ENCODE results near the gene HEPN1. TPM values are rescaled to one million over a fixed set of nuclear protein-coding genes. Genes with fewer than 3 reads are reported as not detected.

Gene HEPN1
- total and polyA plus RNA-seq, 10 of the 15 experiments (the other 5 are each of a cell fraction or from before 2014, with no cell fraction given) = not detected

GRCh38 chr11:124870430-124870829 is 48.6 kb upstream of the HEPN1 start:
- TF ChIP-seq SMARCA5 (IDR thresholded peaks at IDR 0.05) (no peak), EED (IDR thresholded peaks at IDR 0.05; ENCODE audit: low read depth) (no peak), CBX5 (IDR thresholded peaks at IDR 0.05; ENCODE audit: low read depth) (no peak), GABPA (IDR thresholded peaks at IDR 0.05; ENCODE audit: low read depth) (no peak), FOXM1 (IDR thresholded peaks at IDR 0.05; ENCODE audit: low read depth, low read length) (no peak), ZNF217 (IDR thresholded peaks at IDR 0.05) (no peak), ZNF274 (IDR thresholded peaks at IDR 0.05; ENCODE audit: insufficient read depth, insufficient read length) (no peak)
- Histone ChIP-seq H3K27me3 (replicated peaks in 1 of 2; ENCODE audit: control insufficient read depth in 2 of 2, insufficient read depth in 2 of 2, low read length in 1 of 2) (peaks cover 15 to 24% of the 10 kb centered on the region in 2 experiments), H3K4me1 (ENCODE audit: control insufficient read depth, insufficient read depth, low read length) (no peaks in the 10 kb centered on the region), H3K9ac (ENCODE audit: control insufficient read depth, insufficient read depth, low read length) (no peak overlapping the region), H3K4me2 (ENCODE audit: control insufficient read depth, insufficient read depth) (no peak overlapping the region), H2AFZ (ENCODE audit: control insufficient read depth, low read depth, low read length) (no peak overlapping the region), H3K9me3 (replicated peaks; ENCODE audit: control insufficient read depth, insufficient read depth, low read length) (no peaks in the 10 kb centered on the region), H3K36me3 (ENCODE audit: control insufficient read depth in 2 of 2, insufficient read depth in 2 of 2, low read length in 1 of 2) (no peaks in the 10 kb centered on the region), H3K79me2 (ENCODE audit: control insufficient read depth, insufficient read depth, low read length) (no peaks in the 10 kb centered on the region), H3K4me3 (no peak overlapping the region), H3K27ac (ENCODE audit: control insufficient read depth, insufficient read depth) (no peak overlapping the region), H4K20me1 (ENCODE audit: control insufficient read depth, insufficient read depth) (no peaks in the 10 kb centered on the region)
- ChIA-PET CTCF (interaction anchor here (0.8 kb wide), 1 partner anchor 240 kb away, joined by 3 read pairs; no protein-coding TSS in a partner anchor), SMC1A (ENCODE audit: uncharacterized antibody, unreplicated experiment) (no interaction called here), POLR2A (no interaction called here), RAD21 (ENCODE audit: unreplicated experiment) (no interaction called here)
- in situ Hi-C loops (cut with MboI) = no loop called here
- FAIRE-seq = no peak
- 88% methylated on average over 7 of the region's 7 CpGs for WGBS (ENCODE audit: insufficient coverage, insufficient replicate concordance, low lambda C conversion rate, missing lambda C conversion rate)
- no peak for DNase-seq (ENCODE audit: low read depth, low spot score)
- BruUV-seq (replicated peaks) = no TSS peak
- ATAC-seq = no peak
- intact Hi-C loops (cut with micrococcal nuclease; ENCODE audit: unreplicated experiment) = no loop called here

GRCh38 chr11:124872280-124872679 is 46.8 kb upstream of the HEPN1 start:
- Histone ChIP-seq H4K20me1 (ENCODE audit: control insufficient read depth, insufficient read depth) (no peaks in the 10 kb centered on the region), H3K79me2 (ENCODE audit: control insufficient read depth, insufficient read depth, low read length) (no peaks in the 10 kb centered on the region), H3K9me3 (replicated peaks; ENCODE audit: control insufficient read depth, insufficient read depth, low read length) (no peaks in the 10 kb centered on the region), H3K27me3 (replicated peaks in 1 of 2; ENCODE audit: control insufficient read depth in 2 of 2, insufficient read depth in 2 of 2, low read length in 1 of 2) (peaks cover 10 to 11% of the 10 kb centered on the region in 2 experiments), H3K4me3 (no peak overlapping the region), H3K4me2 (ENCODE audit: control insufficient read depth, insufficient read depth) (no peak overlapping the region), H3K4me1 (ENCODE audit: control insufficient read depth, insufficient read depth, low read length) (no peaks in the 10 kb centered on the region), H2AFZ (ENCODE audit: control insufficient read depth, low read depth, low read length) (no peak overlapping the region), H3K27ac (ENCODE audit: control insufficient read depth, insufficient read depth) (no peak overlapping the region), H3K9ac (ENCODE audit: control insufficient read depth, insufficient read depth, low read length) (no peak overlapping the region), H3K36me3 (ENCODE audit: control insufficient read depth in 2 of 2, insufficient read depth in 2 of 2, low read length in 1 of 2) (no peaks in the 10 kb centered on the region)
- SMC1A ChIA-PET (ENCODE audit: uncharacterized antibody, unreplicated experiment) = no interaction called here
- ATAC-seq = no peak
- in situ Hi-C loops (cut with MboI) (no loop called here), intact Hi-C loops (cut with micrococcal nuclease; ENCODE audit: unreplicated experiment) (no loop called here)
- DNase-seq (ENCODE audit: low read depth, low spot score) = no peak
- 33% methylated on average over 8 of the region's 8 CpGs for WGBS (ENCODE audit: insufficient coverage, insufficient replicate concordance, low lambda C conversion rate, missing lambda C conversion rate)
- no TSS peak for BruUV-seq (replicated peaks)
- no peak for FAIRE-seq
- POLR2A ChIA-PET = no interaction called here
- CTCF ChIA-PET = interaction anchor here (1.2 kb wide), 1 partner anchor 10 kb away, joined by 3 read pairs; no protein-coding TSS in a partner anchor
- RAD21 ChIA-PET (ENCODE audit: unreplicated experiment) = no interaction called here
- TF ChIP-seq RAD51 (IDR thresholded peaks at IDR 0.05) = no peak
- no peak for TF ChIP-seq PAX5 (IDR thresholded peaks at IDR 0.05; ENCODE audit: borderline replicate concordance, low read depth, low read length)
- TF ChIP-seq BCL3 (IDR thresholded peaks at IDR 0.05; ENCODE audit: borderline replicate concordance, insufficient read depth, low read depth, low read length, poor library complexity, severe bottlenecking) = no peak
- no peak for TF ChIP-seq PKNOX1 (IDR thresholded peaks at IDR 0.05)
- TF ChIP-seq ZNF592 (IDR thresholded peaks at IDR 0.05) = no peak
- TF ChIP-seq BRCA1 (IDR thresholded peaks at IDR 0.05; ENCODE audit: low read depth, low read length) = no peak

Measured in GM12878 (cell line).